Esophagus squamous epithelium (tissue), 5 donors: ENCODE measurements around the gene MUC4. TPM values are rescaled to one million over a fixed set of nuclear protein-coding genes. Genes with fewer than 3 reads are reported as not detected.

ENCODE experiments used
- DNase-seq: peaks from one replicate; lab custom pipeline; 2025; lab: John Stamatoyannopoulos, UW
- H3K27ac ChIP-seq, 4 donors: fragments of 200-600 bp; sonication (generic); one replicate each; pipeline ENCODE4 v1.5.1; 2016 to 2019; ENCODE audit warnings: mild to moderate bottlenecking in 1 of 4
- H3K27me3 ChIP-seq, 4 donors: fragments of 200-600 bp; sonication (generic); 1 replicate in 3 of 4; 2 replicates in 1 of 4; pipeline versions ENCODE4 v1.5.1 to v1.6.0; 2017 to 2021; ENCODE audit warnings: antibody characterized with exemption in 1 of 4
- H3K36me3 ChIP-seq, 3 donors: fragments of 200-600 bp; sonication (generic); one replicate each; pipeline ENCODE4 v1.5.1; 2016 to 2019
- H3K4me1 ChIP-seq, 3 donors: fragments of 200-600 bp; sonication (generic); one replicate each; pipeline ENCODE4 v1.5.1; 2017 to 2019
- H3K4me3 ChIP-seq, 4 donors: fragments of 200-600 bp; sonication (generic); 1 replicate in 3 of 4; 2 replicates in 1 of 4; pipeline ENCODE4 v1.5.1; 2016 to 2019; ENCODE audit warnings: mild to moderate bottlenecking in 2 of 4, moderate library complexity in 1 of 4
- H3K9me3 ChIP-seq, 3 donors: fragments of 200-600 bp; sonication (generic); one replicate each; pipeline ENCODE4 v1.5.1; 2016 to 2019
- CTCF ChIP-seq, 6 experiments: fragments of 450-650 bp in 4 of 6; fragments of 200-600 bp in 2 of 6; sonication (generic) in 2 of 6; IDR thresholded peaks; one replicate each; pipeline ENCODE4 v1.5.1; 2016 to 2019; ENCODE audit warnings: antibody characterized with exemption in 6 of 6, mild to moderate bottlenecking in 4 of 6, moderate library complexity in 4 of 6
- POLR2A ChIP-seq, 4 donors: fragments of 450-650 bp; IDR thresholded peaks; one replicate each; pipeline ENCODE4 v1.6.1; 2017; ENCODE audit warnings: antibody characterized with exemption in 4 of 4, mild to moderate bottlenecking in 4 of 4, moderate library complexity in 3 of 4
- WGBS, 2 donors: methylation state at CpG; one replicate each; pipeline ENCODE4 v1.1.5; 2018; 5-methylcytosine and 5-hydroxymethylcytosine counted together
- intact Hi-C: fragments of 100-400 bp; cut with DNase I; formaldehyde crosslinking; loops from one replicate; pipeline ENCODE4 v1.15.0; 2022
- total RNA-seq, 4 donors: library from RNA; depleted of rRNA; stranded (reverse); fragments of >200 nt; gene quantifications; one replicate each; pipeline ENCODE4 v1.1.0, GENCODE V29; 2016
- donor health status: DM: yes; HTN: yes; CAD: no.

Gene MUC4
- total RNA-seq, 4 donors from 2014 or later = 11.1 to 51.6 (median 32.2) TPM

GRCh38 chr3:195845483-195845882, 33.8 kb upstream of the MUC4 start:
- no peak for DNase-seq
- TF ChIP-seq POLR2A (IDR thresholded peaks at IDR 0.05) = no peak
- no peak for TF ChIP-seq CTCF (IDR thresholded peaks at IDR 0.05)
- peaks cover 0 to 14% (median 0%) of the 10 kb centered on the region in 3 donors for H3K4me1 ChIP-seq

GRCh38 chr3:195844671-195845218, 33.0 kb upstream of the MUC4 start:
- H3K9me3 ChIP-seq = no peaks in the 10 kb centered on the region
- peaks cover 0 to 6% (median 0%) of the 10 kb centered on the region in 4 donors for H3K27me3 ChIP-seq
- TF ChIP-seq POLR2A (IDR thresholded peaks at IDR 0.05) (no peak), CTCF (IDR thresholded peaks at IDR 0.05) (no peak)
- WGBS, 2 donors = 77 to 85% methylated on average over 7 of the region's 7 CpGs
- DNase-seq = no peak
- no peaks in the 10 kb centered on the region for H3K36me3 ChIP-seq
- intact Hi-C loops = no loop called here
- no peak overlapping the region for H3K27ac ChIP-seq
- H3K4me3 ChIP-seq = no peak overlapping the region
- peaks cover 0 to 11% (median 0%) of the 10 kb centered on the region in 3 donors for H3K4me1 ChIP-seq

More at GRCh38 chr3:195845483-195845882, 33.8 kb upstream of the MUC4 start:
- H3K9me3 ChIP-seq = no peaks in the 10 kb centered on the region
- no peak overlapping the region for H3K27ac ChIP-seq
- 82 to 87% methylated on average over 6 of the region's 6 CpGs for WGBS, 2 donors
- H3K4me3 ChIP-seq = no peak overlapping the region
- H3K36me3 ChIP-seq = no peaks in the 10 kb centered on the region
- peaks cover 0 to 4% (median 0%) of the 10 kb centered on the region in 4 donors for H3K27me3 ChIP-seq
- intact Hi-C loops = no loop called here

- TF ChIP-seq CTCF (IDR thresholded peaks at IDR 0.05) = no peak
- no peak for TF ChIP-seq POLR2A (IDR thresholded peaks at IDR 0.05)
- Histone ChIP-seq H3K27me3 (peaks cover 0 to 24% (median 0%) of the 10 kb centered on the region in 4 donors), H3K36me3 (no peaks in the 10 kb centered on the region), H3K9me3 (no peaks in the 10 kb centered on the region), H3K4me3 (no peak overlapping the region), H3K4me1 (no peaks in the 10 kb centered on the region), H3K27ac (no peak overlapping the region)
- intact Hi-C loops = no loop called here
- DNase-seq = no peak
- WGBS, 2 donors = 77 to 90% methylated on average over 7 to 13 of the region's 19 CpGs
These were observed 27.7 kb upstream of the MUC4 start for GRCh38 chr3:195839260-195840010.

- Histone ChIP-seq H3K4me1 (no peaks in the 10 kb centered on the region), H3K4me3 (no peak overlapping the region), H3K27ac (no peak overlapping the region), H3K27me3 (peaks cover 0 to 24% (median 0%) of the 10 kb centered on the region in 4 donors), H3K9me3 (no peaks in the 10 kb centered on the region), H3K36me3 (no peaks in the 10 kb centered on the region)
- WGBS, 2 donors = 59 to 70% methylated on average over 5 of the region's 5 CpGs
- intact Hi-C loops = no loop called here
- no peak for DNase-seq
- no peak for TF ChIP-seq POLR2A (IDR thresholded peaks at IDR 0.05)
- no peak for TF ChIP-seq CTCF (IDR thresholded peaks at IDR 0.05)
These were observed 27.0 kb upstream of the MUC4 start for GRCh38 chr3:195838714-195839113.

- H3K4me3 ChIP-seq = no peak overlapping the region
- peaks cover 0 to 19% (median 0%) of the 10 kb centered on the region in 4 donors for H3K27me3 ChIP-seq
- no peaks in the 10 kb centered on the region for H3K4me1 ChIP-seq
- TF ChIP-seq POLR2A (IDR thresholded peaks at IDR 0.05) (no peak), CTCF (IDR thresholded peaks at IDR 0.05) (no peak)
- H3K27ac ChIP-seq = peak overlapping the region in 1 of 4 donors; percentile 55
- 80 to 82% methylated on average over 10 to 13 of the region's 14 CpGs for WGBS, 2 donors
- intact Hi-C loops = no loop called here
- no peaks in the 10 kb centered on the region for H3K9me3 ChIP-seq
- DNase-seq = no peak
- no peaks in the 10 kb centered on the region for H3K36me3 ChIP-seq
These were observed 24.9 kb upstream of the MUC4 start for GRCh38 chr3:195836476-195837135.
